H1 (cell line): Measurements from ENCODE around the gene BCL2. TPM values are rescaled to one million over a fixed set of nuclear protein-coding genes. Genes with fewer than 3 reads are reported as not detected.

ENCODE experiments used
- EP300 ChIP-seq, 2 experiments: IDR thresholded peaks; 1 replicate in 1 of 2; 2 replicates in 1 of 2; pipeline ENCODE4 v1.6.1; 2011 to 2012; ENCODE audit warnings: low read depth in 2 of 2, low read length in 2 of 2, mild to moderate bottlenecking in 2 of 2, borderline replicate concordance in 1 of 2, inconsistent platforms in 1 of 2, moderate library complexity in 1 of 2
- FOSL1 ChIP-seq: IDR thresholded peaks from 2 replicates; pipeline ENCODE4 v1.6.1; 2011; ENCODE audit warnings: mild to moderate bottlenecking, low read depth, low read length, moderate library complexity; ENCODE audit not compliant: insufficient read depth
- NRF1 ChIP-seq: IDR thresholded peaks from 2 replicates; pipeline ENCODE4 v1.6.1; 2011; ENCODE audit warnings: mild to moderate bottlenecking, low read depth, low read length, improper control_type of control experiment
- polyA plus RNA-seq, 7 experiments: library from polyadenylated mRNA; depleted of rRNA in 3 of 7; stranded (reverse) in 5 of 7; unstranded in 2 of 7; fragments of >200 nt in 5 of 7; fragments of 200-250 nt in 2 of 7; gene quantifications; 1 replicate in 5 of 7; 2 replicates in 1 of 7; 4 replicates in 1 of 7; pipeline versions ENCODE4 v1.2.1 to v1.2.3, GENCODE V29; 2011 to 2013; ENCODE audit warnings: missing spikeins in 2 of 7, mixed read lengths in 2 of 7
- total RNA-seq: library from RNA; stranded (reverse); fragmentation: NEBNext Ultra II Directional; extraction: Animal tissue kit (Norgen Biotek cat#: 25700); gene quantifications from 2 replicates; pipeline ENCODE4 v1.2.1, GENCODE V29; 2021

BCL2 gene
- total and polyA plus RNA-seq, 2 of the 8 experiments (the other 6 are each of a cell fraction or from before 2014, with no cell fraction given), result 0.59 to 4.5 TPM

DNA sequence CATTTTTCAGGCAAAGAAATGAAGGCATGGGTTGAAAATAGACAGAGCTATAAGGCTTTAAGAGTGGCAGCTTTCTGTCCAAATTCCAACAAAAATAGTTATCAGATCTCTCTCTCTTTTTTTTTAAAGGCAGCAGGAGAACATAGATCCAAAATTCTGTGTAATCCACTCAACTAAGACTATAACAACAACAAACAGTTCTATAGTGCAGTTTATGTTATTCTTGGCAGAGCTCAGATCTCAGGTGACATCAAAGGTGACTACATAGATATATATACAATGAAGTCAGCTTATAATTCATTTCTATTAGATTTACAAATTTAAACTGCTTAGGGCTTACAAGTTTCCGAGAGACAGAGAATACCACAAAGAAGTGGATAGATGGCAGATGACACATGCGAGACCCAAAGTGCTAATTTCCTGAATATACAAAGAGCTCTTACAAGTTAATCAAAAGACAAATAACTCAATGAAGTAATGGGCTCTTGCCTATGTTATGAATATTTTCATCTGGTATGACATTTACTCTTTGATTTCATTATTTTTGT is 223.2 kb downstream of the BCL2 start (continued):
- no peak for TF ChIP-seq FOSL1
- TF ChIP-seq EP300 (IDR thresholded peaks at IDR 0.05; ENCODE audit: borderline replicate concordance in 1 of 2, low read depth in 2 of 2, low read length in 2 of 2), result no peak
- no peak for TF ChIP-seq NRF1
